ENCODE measurements around the gene IFT172. TPM values are rescaled to one million over a fixed set of nuclear protein-coding genes. Genes with fewer than 3 reads are reported as not detected.

Gene IFT172
- total RNA-seq, 2 experiments from 2014 or later = 13.9 to 26.8 TPM

DNA sequence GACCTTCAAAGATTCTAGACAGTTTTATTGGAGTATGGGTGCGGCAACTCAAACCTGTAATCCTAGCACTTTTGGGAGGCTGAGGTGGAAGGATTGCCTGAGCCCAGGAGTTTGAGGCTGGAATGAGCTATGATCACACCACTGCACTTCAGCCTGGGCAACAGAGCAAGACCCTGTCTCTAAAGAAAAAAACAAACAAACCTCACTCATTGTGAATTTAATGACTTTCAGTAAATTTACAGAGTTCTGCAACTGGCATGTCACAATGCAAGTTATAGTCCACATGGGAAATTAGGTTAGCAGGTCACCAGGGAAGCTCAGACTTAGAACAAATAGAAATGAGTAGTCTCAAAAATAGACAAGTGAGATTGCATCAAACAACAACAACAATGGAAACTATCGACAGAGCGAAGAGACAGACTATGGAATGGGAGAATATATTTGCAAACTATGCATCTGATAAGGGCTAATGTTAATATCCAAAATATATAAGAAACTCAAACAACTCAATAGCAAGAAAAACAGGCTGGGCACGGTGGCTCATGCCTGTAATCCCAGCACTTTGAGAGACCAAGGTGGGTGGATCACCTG lies 67.8 kb downstream of the IFT172 start:
- no peaks in the 10 kb centered on the region for H4K20me1 ChIP-seq (ENCODE audit: insufficient read depth, low read length)
- CTCF ChIA-PET (ENCODE audit: unreplicated experiment) = interaction anchor here (0.6 kb wide), 1 partner anchor 288 kb away, joined by 3 read pairs; no protein-coding TSS in a partner anchor
- H3K4me3 ChIP-seq (ENCODE audit: low read depth, low read length, poor library complexity, severe bottlenecking) = no peak overlapping the region
- no peaks in the 10 kb centered on the region for H3K79me2 ChIP-seq (ENCODE audit: insufficient read depth, low read depth, low read length)
- H2AFZ ChIP-seq (ENCODE audit: low read length) = no peak overlapping the region
- intact Hi-C loops (cut with micrococcal nuclease; ENCODE audit: unreplicated experiment) = no loop called here
- H3K9me3 ChIP-seq (ENCODE audit: low read length) = no peaks in the 10 kb centered on the region
- no peak for DNase-seq (ENCODE audit: low spot score)
- no peak overlapping the region for H3K4me2 ChIP-seq (ENCODE audit: low read length)
- no TSS peak for BruUV-seq (replicated peaks)
- H3K9me2 ChIP-seq (ENCODE audit: insufficient read depth, low read length) = no peaks in the 10 kb centered on the region
- POLR2A ChIA-PET = interaction anchor here (0.9 to 1.2 kb wide), 2 partner anchors 12 to 13 kb away, joined by 3 to 6 read pairs; no protein-coding TSS in a partner anchor
- TF ChIP-seq, protein P1, sequence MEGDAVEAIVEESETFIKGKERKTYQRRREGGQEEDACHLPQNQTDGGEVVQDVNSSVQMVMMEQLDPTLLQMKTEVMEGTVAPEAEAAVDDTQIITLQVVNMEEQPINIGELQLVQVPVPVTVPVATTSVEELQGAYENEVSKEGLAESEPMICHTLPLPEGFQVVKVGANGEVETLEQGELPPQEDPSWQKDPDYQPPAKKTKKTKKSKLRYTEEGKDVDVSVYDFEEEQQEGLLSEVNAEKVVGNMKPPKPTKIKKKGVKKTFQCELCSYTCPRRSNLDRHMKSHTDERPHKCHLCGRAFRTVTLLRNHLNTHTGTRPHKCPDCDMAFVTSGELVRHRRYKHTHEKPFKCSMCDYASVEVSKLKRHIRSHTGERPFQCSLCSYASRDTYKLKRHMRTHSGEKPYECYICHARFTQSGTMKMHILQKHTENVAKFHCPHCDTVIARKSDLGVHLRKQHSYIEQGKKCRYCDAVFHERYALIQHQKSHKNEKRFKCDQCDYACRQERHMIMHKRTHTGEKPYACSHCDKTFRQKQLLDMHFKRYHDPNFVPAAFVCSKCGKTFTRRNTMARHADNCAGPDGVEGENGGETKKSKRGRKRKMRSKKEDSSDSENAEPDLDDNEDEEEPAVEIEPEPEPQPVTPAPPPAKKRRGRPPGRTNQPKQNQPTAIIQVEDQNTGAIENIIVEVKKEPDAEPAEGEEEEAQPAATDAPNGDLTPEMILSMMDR (conservative IDR thresholded peaks at IDR 0.05; ENCODE audit: low read length) = no peak
- TF ChIP-seq EZH2phosphoT487 (IDR thresholded peaks at IDR 0.05; ENCODE audit: borderline replicate concordance, low read depth, low read length) = no peak
- no peak overlapping the region for H3K27ac ChIP-seq (ENCODE audit: low read depth, low read length, poor library complexity, severe bottlenecking)
- H3K4me1 ChIP-seq (ENCODE audit: insufficient read depth, low read length, poor library complexity, severe bottlenecking) = no peaks in the 10 kb centered on the region
- H3K36me3 ChIP-seq (ENCODE audit: insufficient read depth, low read length) = no peaks in the 10 kb centered on the region

- Histone ChIP-seq H3K36me3 (ENCODE audit: insufficient read depth, low read length) (no peaks in the 10 kb centered on the region), H3K9me3 (ENCODE audit: low read length) (no peaks in the 10 kb centered on the region), H3K4me3 (ENCODE audit: low read depth, low read length, poor library complexity, severe bottlenecking) (no peak overlapping the region), H3K9me2 (ENCODE audit: insufficient read depth, low read length) (no peaks in the 10 kb centered on the region), H3K27ac (ENCODE audit: low read depth, low read length, poor library complexity, severe bottlenecking) (no peak overlapping the region), H2AFZ (ENCODE audit: low read length) (no peak overlapping the region), H3K4me2 (ENCODE audit: low read length) (no peak overlapping the region), H3K4me1 (ENCODE audit: insufficient read depth, low read length, poor library complexity, severe bottlenecking) (no peaks in the 10 kb centered on the region), H3K79me2 (ENCODE audit: insufficient read depth, low read depth, low read length) (no peaks in the 10 kb centered on the region), H4K20me1 (ENCODE audit: insufficient read depth, low read length) (no peaks in the 10 kb centered on the region)
- CTCF ChIA-PET (ENCODE audit: unreplicated experiment) = no interaction called here
- TF ChIP-seq, protein P1 (conservative IDR thresholded peaks at IDR 0.05; ENCODE audit: low read length) = no peak
- no peak for TF ChIP-seq EZH2phosphoT487 (IDR thresholded peaks at IDR 0.05; ENCODE audit: borderline replicate concordance, low read depth, low read length)
- POLR2A ChIA-PET = interaction anchor here (0.9 to 1.2 kb wide), 2 partner anchors 11 to 13 kb away, joined by 3 to 6 read pairs; no protein-coding TSS in a partner anchor
- no TSS peak for BruUV-seq (replicated peaks)
- intact Hi-C loops (cut with micrococcal nuclease; ENCODE audit: unreplicated experiment) = no loop called here
- no peak for DNase-seq (ENCODE audit: low spot score)
These were observed 68.5 kb downstream of the IFT172 start for GRCh38 chr2:27420996-27421395.

GRCh38 chr2:27416151-27416550 lies 73.4 kb downstream of the IFT172 start:
- Histone ChIP-seq H3K36me3 (ENCODE audit: insufficient read depth, low read length) (no peaks in the 10 kb centered on the region), H3K27ac (ENCODE audit: low read depth, low read length, poor library complexity, severe bottlenecking) (no peak overlapping the region), H2AFZ (ENCODE audit: low read length) (no peak overlapping the region), H3K9me3 (ENCODE audit: low read length) (no peaks in the 10 kb centered on the region), H4K20me1 (ENCODE audit: insufficient read depth, low read length) (no peaks in the 10 kb centered on the region), H3K4me2 (ENCODE audit: low read length) (no peak overlapping the region), H3K4me3 (ENCODE audit: low read depth, low read length, poor library complexity, severe bottlenecking) (no peak overlapping the region), H3K4me1 (ENCODE audit: insufficient read depth, low read length, poor library complexity, severe bottlenecking) (no peaks in the 10 kb centered on the region), H3K9me2 (ENCODE audit: insufficient read depth, low read length) (no peaks in the 10 kb centered on the region), H3K79me2 (ENCODE audit: insufficient read depth, low read depth, low read length) (no peaks in the 10 kb centered on the region)
- no TSS peak for BruUV-seq (replicated peaks)
- CTCF ChIA-PET (ENCODE audit: unreplicated experiment) = no interaction called here
- TF ChIP-seq, protein P1 (conservative IDR thresholded peaks at IDR 0.05; ENCODE audit: low read length) = no peak
- TF ChIP-seq EZH2phosphoT487 (IDR thresholded peaks at IDR 0.05; ENCODE audit: borderline replicate concordance, low read depth, low read length) = no peak
- DNase-seq (ENCODE audit: low spot score) = no peak
- intact Hi-C loops (cut with micrococcal nuclease; ENCODE audit: unreplicated experiment) = no loop called here
- POLR2A ChIA-PET = no interaction called here

Measured in OCI-LY7 (cell line).